ENCODE measurements around the gene FOXF2.
A peak's percentile ranks its signal among the peaks of the same experiment; 100 is the strongest.
"Not testable (repeated sequence)": the region's sequence is repeated elsewhere in the genome, so short reads cannot be mapped to it uniquely, and the experiment has no call there.

The FOXF2 gene

DNA sequence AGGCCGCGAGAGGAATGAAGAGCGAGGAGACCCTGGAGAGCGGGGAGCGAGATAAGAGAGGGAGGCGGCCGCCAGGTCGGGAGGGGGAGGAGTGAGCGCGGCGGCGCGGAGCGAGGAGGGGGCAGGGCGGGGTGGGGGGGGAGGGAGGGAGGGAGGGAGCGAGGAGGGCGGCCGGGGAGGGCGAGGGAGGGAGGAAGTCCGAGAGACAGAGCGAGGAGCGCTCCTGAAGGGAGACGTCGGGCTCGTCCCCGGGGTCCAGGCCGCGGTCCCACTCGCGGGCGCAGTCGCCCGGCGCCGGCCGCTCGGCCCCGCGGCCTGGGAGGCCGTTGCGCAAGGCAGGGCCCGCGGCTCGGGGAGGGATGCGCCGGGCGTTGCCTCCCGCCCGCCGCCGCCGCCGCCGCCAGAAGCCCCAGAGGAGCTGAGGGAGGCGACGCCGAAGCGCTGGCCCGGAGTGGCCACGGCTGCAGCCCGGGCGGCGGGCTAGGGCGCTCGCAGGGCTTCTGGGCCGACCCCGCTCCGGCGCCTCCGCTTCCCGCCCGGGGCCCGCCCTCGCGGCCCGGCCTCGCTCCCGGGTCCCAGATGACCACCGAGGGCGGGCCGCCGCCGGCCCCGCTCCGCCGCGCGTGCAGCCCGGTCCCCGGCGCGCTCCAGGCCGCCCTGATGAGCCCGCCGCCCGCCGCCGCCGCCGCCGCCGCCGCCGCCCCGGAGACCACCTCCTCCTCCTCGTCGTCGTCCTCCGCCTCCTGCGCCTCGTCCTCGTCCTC lies at the start of gene FOXF2:
Gene FOXF2, plus strand, starts transcription at position 208 of the 764 bp plus-strand sequence. Its CDS starts 372 bp downstream, at position 580.
- no peak for DNase-seq

- no peak for DNase-seq
These were observed 43.3 kb upstream of the FOXF2 start for GRCh38 chr6:1346101-1346500.

- DNase-seq, result no peak
These were observed 42.8 kb upstream of the FOXF2 start for GRCh38 chr6:1346558-1347091.

DNA sequence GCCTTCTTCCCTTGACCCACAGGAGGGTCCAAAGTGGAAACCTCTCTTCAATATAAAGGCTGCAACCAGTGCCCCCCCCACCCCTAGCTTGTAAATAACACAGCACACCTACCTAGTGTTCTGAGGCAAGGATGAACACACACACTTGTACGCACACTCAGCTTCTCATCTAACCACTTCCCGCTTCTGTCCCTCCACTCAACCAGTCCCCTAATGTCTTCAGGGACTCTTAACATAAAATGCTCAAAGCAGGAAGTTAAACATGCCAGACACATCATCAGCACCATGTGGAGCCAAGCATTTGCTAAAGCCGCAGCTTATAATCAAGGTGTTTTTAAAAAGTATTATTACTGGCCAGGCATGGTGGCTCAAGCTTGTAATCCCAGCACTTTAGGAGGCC lies 42.2 kb upstream of the FOXF2 start:
- no peak for DNase-seq

- no peak for DNase-seq
These were observed 40.7 kb upstream of the FOXF2 start for GRCh38 chr6:1348675-1349074.

GRCh38 chr6:1349655-1350054 lies 39.7 kb upstream of the FOXF2 start:
- no peak for DNase-seq

DNA sequence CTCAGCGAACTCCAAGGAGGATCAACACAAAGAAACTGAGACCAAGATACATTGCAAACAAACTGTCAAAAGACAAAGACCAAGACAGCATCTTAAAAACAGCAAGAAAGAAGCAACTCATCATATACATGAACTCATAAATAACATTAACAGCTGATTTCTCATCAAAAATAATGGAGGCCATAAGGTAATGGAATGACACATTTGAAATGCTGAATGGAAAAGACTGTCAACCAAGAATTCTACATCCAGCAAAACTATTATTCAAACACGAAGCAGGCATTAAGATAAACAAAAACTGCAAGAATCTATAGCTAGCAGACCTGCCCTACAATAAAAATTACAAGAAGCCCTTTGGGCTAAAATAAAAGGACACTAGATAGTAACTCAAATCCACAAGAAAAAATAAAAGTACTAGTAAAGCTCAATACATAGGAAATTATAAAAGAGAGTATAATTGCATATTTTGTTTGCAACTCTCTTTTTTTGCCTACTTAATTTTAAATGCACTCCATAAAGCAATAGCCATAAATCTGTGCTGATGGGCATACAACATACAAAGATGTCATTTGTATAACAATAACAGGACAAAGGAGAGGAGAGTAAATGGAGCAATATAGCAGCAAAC lies 37.9 kb upstream of the FOXF2 start:
- no peak for DNase-seq

DNA sequence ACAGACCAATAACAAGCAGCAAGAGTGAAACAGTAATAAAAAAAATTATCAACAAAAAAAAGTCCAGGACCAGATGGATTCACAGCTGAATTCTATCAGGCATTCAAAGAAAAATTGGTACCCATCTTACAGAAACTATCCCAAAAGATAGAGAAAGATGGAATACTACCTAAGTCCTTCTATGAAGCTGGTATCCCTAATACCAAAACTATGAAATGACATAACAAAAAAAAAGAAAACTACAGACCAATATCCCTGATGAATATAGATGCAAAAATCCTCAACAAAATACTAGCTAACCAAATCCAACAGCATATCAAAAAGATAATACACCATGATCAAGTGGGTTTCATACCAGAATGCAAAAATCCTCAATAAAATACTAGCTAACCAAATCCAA lies 34.3 kb upstream of the FOXF2 start:
- DNase-seq, result not testable (repeated sequence)

DNA sequence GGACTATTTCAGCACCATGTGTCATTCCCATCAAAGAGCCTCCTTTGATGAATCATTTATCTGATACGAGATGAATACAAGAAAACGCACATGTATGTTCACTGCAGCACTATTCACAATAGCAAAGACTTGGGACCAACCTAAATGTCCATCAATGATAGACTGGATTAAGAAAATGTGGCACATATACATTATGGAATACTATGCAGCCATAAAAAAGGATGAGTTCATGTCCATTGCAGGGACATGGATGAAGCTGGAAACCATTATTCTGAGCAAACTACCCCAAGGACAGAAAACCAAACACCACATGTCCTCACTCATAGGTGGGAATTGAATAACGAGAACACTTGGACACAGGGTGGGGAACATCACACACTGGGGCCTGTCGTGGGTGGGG lies 27.7 kb upstream of the FOXF2 start:
- not testable (repeated sequence) for DNase-seq

- DNase-seq, result no peak
These were observed 26.7 kb upstream of the FOXF2 start for GRCh38 chr6:1362643-1363042.

DNA sequence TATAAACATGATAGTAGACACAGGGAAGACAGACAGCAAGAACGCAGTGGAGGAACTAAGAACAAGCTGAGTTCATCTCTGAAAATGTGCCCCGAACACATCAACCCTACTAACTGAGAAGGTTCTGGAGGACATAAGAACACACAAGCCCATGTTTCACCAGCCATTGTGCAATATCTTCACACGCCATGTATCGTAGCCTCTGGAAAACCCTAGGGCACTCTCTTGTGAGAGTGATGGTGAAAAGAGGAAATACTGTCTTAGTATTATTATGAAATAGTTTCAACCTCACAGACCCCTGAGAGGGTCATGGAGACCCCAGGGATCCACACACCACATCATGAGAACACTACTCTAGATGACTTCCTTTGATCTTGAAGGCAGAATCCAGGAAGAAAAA lies 26.1 kb upstream of the FOXF2 start:
- no peak for DNase-seq

- DNase-seq, result peak in 1 of 56 donors; percentile 7
These were observed 25.4 kb upstream of the FOXF2 start for GRCh38 chr6:1363729-1364572.

GRCh38 chr6:1364791-1365190 lies 24.6 kb upstream of the FOXF2 start:
- no peak for DNase-seq

DNA sequence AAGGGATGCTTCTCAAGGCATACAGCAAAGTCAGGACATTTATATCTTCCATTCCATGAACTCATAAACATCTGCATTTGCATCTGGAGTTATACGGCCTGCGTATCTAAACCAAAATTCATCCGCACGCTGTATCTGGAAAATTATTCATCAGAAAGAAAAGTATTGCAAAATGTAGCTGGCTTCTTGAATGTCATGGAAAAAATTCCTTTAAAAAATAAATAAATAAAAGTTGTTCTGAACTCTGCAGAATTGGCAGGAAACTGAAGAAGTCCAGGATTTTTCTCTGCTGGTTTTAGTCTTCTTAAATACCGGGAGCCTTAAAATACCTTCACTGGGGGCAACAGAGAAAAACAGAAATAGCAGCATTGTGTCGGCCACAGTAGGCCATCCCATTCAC lies 23.7 kb upstream of the FOXF2 start:
- no peak for DNase-seq

DNA sequence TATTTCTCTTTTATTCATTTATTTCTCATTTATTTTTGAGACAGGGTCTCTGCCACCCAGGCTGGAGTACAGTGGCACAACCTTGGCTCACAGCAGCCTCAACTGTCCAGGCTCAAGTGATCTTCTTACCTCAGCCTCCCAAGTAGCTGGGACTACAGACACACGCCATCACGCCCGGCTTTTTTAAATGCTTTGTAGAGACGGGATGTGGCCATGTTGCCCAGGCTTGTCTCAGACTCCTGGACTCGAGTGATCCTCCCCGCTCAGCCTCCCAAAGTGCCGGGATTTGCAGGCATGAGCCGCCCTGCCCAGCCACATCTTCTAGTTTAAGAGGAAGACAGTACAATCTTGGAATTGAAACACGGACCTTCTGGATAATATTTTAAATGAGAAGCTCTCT lies 21.6 kb upstream of the FOXF2 start:
- no peak for DNase-seq

GRCh38 chr6:1368940-1369339 lies 20.4 kb upstream of the FOXF2 start:
- no peak for DNase-seq

DNA sequence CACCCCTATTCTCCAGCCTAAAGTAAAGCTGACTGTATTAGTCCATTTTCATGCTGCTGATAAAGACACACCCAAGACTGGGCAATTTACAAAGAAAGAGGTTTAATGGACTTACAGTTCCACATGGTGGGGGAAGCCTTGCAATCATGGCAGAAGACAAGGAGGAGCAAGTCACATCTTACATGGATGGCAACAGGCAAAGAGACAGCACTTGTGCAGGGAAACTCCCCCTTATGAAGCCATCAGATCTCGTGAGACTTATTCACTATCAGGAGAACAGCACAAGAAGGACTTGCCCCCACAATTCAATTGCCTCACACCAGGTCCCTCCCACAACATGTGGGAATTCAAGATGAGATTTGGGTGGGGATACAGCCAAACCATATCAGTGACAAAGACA lies 19.7 kb upstream of the FOXF2 start:
- DNase-seq, result not testable (repeated sequence)

DNA sequence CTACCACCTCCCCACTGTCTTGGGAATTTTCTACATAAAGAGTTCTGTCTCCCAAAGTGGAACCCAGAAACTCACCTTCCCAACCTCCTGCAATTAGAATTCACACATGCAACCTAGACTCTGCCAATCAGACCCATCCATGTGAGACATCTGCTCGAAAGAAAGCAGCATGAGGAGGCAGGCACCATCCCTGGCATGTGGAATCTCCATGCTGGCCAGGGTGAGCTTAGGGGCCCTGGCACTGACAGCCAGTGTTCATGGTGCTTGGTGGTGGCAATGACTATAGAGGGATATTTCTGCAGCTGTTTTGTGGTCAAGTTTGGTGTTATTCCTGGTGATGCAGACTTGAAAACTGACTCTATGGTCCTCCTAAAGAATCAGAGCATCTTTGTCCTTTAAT lies 17.4 kb upstream of the FOXF2 start:
- DNase-seq, result no peak

GRCh38 chr6:1372690-1373089 lies 16.7 kb upstream of the FOXF2 start:
- no peak for DNase-seq

GRCh38 chr6:1376653-1377052 lies 12.7 kb upstream of the FOXF2 start:
- no peak for DNase-seq

- no peak for DNase-seq
These were observed 11.8 kb upstream of the FOXF2 start for GRCh38 chr6:1377526-1377925.

Measured in amygdala (tissue), 56 donors.